Neuronal stem cell (in vitro differentiated cells): ENCODE results near the gene BCOR.

ENCODE experiments used
- DNase-seq: peaks from one replicate; pipeline ENCODE4 v3.0.0-alpha.2; 2013; ENCODE audit warnings: low spot score
- H2AFZ ChIP-seq: one replicate; pipeline ENCODE4 v1.6.1; 2013; ENCODE audit warnings: mild to moderate bottlenecking, low read length, inconsistent platforms
- H2AK5ac ChIP-seq: 2 replicates; pipeline ENCODE4 v1.6.1; 2013; ENCODE audit warnings: low read depth, mild to moderate bottlenecking, inconsistent platforms, low read length, moderate library complexity, mixed read lengths
- H2BK120ac ChIP-seq: 2 replicates; pipeline ENCODE4 v1.6.1; 2013; ENCODE audit warnings: low read depth, mild to moderate bottlenecking, inconsistent platforms, low read length, moderate library complexity, mixed read lengths
- H2BK12ac ChIP-seq: one replicate; pipeline ENCODE4 v1.6.1; 2013; ENCODE audit warnings: low read length, inconsistent platforms
- H2BK15ac ChIP-seq: 2 replicates; pipeline ENCODE4 v1.6.1; 2013; ENCODE audit warnings: mild to moderate bottlenecking, low read length, inconsistent platforms, mixed read lengths
- H2BK5ac ChIP-seq: one replicate; pipeline ENCODE4 v1.6.1; 2013; ENCODE audit warnings: inconsistent platforms, mild to moderate bottlenecking, low read length, moderate library complexity
- H3K14ac ChIP-seq: one replicate; pipeline ENCODE4 v1.6.1; 2013; ENCODE audit warnings: low read length, inconsistent platforms
- H3K18ac ChIP-seq: 2 replicates; pipeline ENCODE4 v1.6.1; 2013; ENCODE audit warnings: low read length, inconsistent platforms
- H3K23ac ChIP-seq: 2 replicates; pipeline ENCODE4 v1.6.1; 2013; ENCODE audit warnings: low read depth, mild to moderate bottlenecking, mixed read lengths, low read length, inconsistent platforms; ENCODE audit not compliant: poor library complexity
- H3K27ac ChIP-seq: replicated peaks from 3 replicates; pipeline ENCODE4 v1.5.1; 2013; ENCODE audit warnings: low read length, inconsistent platforms
- H3K27me3 ChIP-seq, 3 experiments: 2 replicates each; pipeline ENCODE4 v1.6.1; 2013; ENCODE audit warnings: low read length in 3 of 3, mild to moderate bottlenecking in 2 of 3, inconsistent platforms in 1 of 3, low read depth in 1 of 3, mixed read lengths in 1 of 3, moderate library complexity in 1 of 3; ENCODE audit not compliant: control insufficient read depth in 3 of 3, insufficient read depth in 3 of 3
- H3K36me3 ChIP-seq, 2 donors: replicated peaks in 1 of 2; 2 replicates each; pipeline ENCODE4 v1.6.1; 2013; ENCODE audit warnings: low read length in 2 of 2; ENCODE audit not compliant: control insufficient read depth in 2 of 2, insufficient read depth in 2 of 2
- H3K4ac ChIP-seq: 2 replicates; pipeline ENCODE4 v1.6.1; 2013; ENCODE audit warnings: inconsistent platforms, mild to moderate bottlenecking, low read length, moderate library complexity
- H3K4me1 ChIP-seq, 2 donors: 1 replicate in 1 of 2; 2 replicates in 1 of 2; pipeline ENCODE4 v1.6.1; 2013; ENCODE audit warnings: low read length in 2 of 2, low read depth in 1 of 2; ENCODE audit not compliant: control insufficient read depth in 2 of 2, insufficient read depth in 1 of 2
- H3K4me2 ChIP-seq: one replicate; pipeline ENCODE4 v1.6.1; 2013; ENCODE audit warnings: mild to moderate bottlenecking, low read length, inconsistent platforms; ENCODE audit not compliant: insufficient read depth, poor library complexity, severe bottlenecking
- H3K4me3 ChIP-seq, 2 donors: 2 replicates each; pipeline ENCODE4 v1.5.1; 2013; ENCODE audit warnings: low read length in 2 of 2, mild to moderate bottlenecking in 2 of 2, inconsistent platforms in 1 of 2, moderate library complexity in 1 of 2
- H3K79me1 ChIP-seq: one replicate; pipeline ENCODE4 v1.6.1; 2013; ENCODE audit warnings: low read depth, mild to moderate bottlenecking, inconsistent platforms, low read length, moderate library complexity
- H3K9ac ChIP-seq: one replicate; pipeline ENCODE4 v1.6.1; 2013; ENCODE audit warnings: mild to moderate bottlenecking, low read depth, low read length, inconsistent platforms; ENCODE audit not compliant: poor library complexity
- H3K9me3 ChIP-seq, 2 donors: replicated peaks in 1 of 2; 2 replicates each; pipeline versions ENCODE3 to v1.6.1; 2013; ENCODE audit warnings: low read length in 2 of 2, mild to moderate bottlenecking in 2 of 2, inconsistent platforms in 1 of 2, low read depth in 1 of 2, mixed read lengths in 1 of 2, moderate library complexity in 1 of 2; ENCODE audit not compliant: control insufficient read depth in 2 of 2, insufficient read depth in 1 of 2
- H4K8ac ChIP-seq: one replicate; pipeline ENCODE4 v1.6.1; 2013; ENCODE audit warnings: low read depth, mild to moderate bottlenecking, inconsistent platforms, low read length, moderate library complexity
- H4K91ac ChIP-seq: one replicate; pipeline ENCODE4 v1.6.1; 2013; ENCODE audit warnings: low read length, low read depth, mild to moderate bottlenecking, inconsistent platforms; ENCODE audit not compliant: poor library complexity
- WGBS, 2 donors: extraction: QIAGEN DNeasy Blood & Tissue Kit; methylation state at CpG; one replicate each; pipeline ENCODE4 v1.1.7; 2013; ENCODE audit warnings: missing lambda C conversion rate in 2 of 2, mixed read lengths in 1 of 2; ENCODE audit not compliant: insufficient read length in 2 of 2, insufficient replicate concordance in 1 of 2; ENCODE audit errors: extremely low coverage in 2 of 2; 5-methylcytosine and 5-hydroxymethylcytosine counted together

BCOR gene

GRCh38 chrX:40015693-40016092 lies 82.1 kb downstream of the BCOR start:
- no peak overlapping the region for H2BK15ac ChIP-seq
- H3K14ac ChIP-seq = no peak overlapping the region
- no peak overlapping the region for H3K23ac ChIP-seq
- no peak overlapping the region for H3K27ac ChIP-seq
- H4K8ac ChIP-seq = no peak overlapping the region
- no peak overlapping the region for H2AK5ac ChIP-seq
- no peak overlapping the region for H2BK120ac ChIP-seq
- no peak overlapping the region for H2AFZ ChIP-seq
- no peak overlapping the region for H3K9ac ChIP-seq
- no peak overlapping the region for H3K4ac ChIP-seq
- peaks cover 2% of the 10 kb centered on the region for H3K79me1 ChIP-seq
- peaks cover 0 to 5% of the 10 kb centered on the region in 2 donors for H3K9me3 ChIP-seq
- H3K4me2 ChIP-seq = no peak overlapping the region
- no peak overlapping the region for H2BK5ac ChIP-seq
- no peak overlapping the region for H4K91ac ChIP-seq
- peaks cover 0 to 2% (median 0%) of the 10 kb centered on the region in 3 experiments for H3K27me3 ChIP-seq
- no peaks in the 10 kb centered on the region for H3K36me3 ChIP-seq
- DNase-seq = no peak
- no peak overlapping the region for H2BK12ac ChIP-seq
- H3K18ac ChIP-seq = no peak overlapping the region
- WGBS, 2 donors = no CpG with 5 or more reads among the region's 4 CpGs
- H3K4me3 ChIP-seq = no peak overlapping the region
- H3K4me1 ChIP-seq = peaks cover 8 to 10% of the 10 kb centered on the region in 2 donors

- Histone ChIP-seq H3K27me3 (peaks cover 0 to 2% (median 0%) of the 10 kb centered on the region in 3 experiments), H2AK5ac (peak overlapping the region; percentile 56), H4K8ac (no peak overlapping the region), H2AFZ (peak overlapping the region; percentile 85), H3K4me3 (peak overlapping the region; percentile 47 to 71), H2BK120ac (no peak overlapping the region), H3K14ac (no peak overlapping the region), H3K4me1 (peaks cover 11 to 16% of the 10 kb centered on the region in 2 donors), H3K9me3 (peaks cover 0 to 5% of the 10 kb centered on the region in 2 donors), H4K91ac (peak overlapping the region; percentile 92), H2BK12ac (no peak overlapping the region), H3K27ac (no peak overlapping the region), H3K79me1 (peaks cover 2% of the 10 kb centered on the region), H3K9ac (peak overlapping the region; percentile 81), H3K4me2 (peak overlapping the region; percentile 66), H3K4ac (no peak overlapping the region), H2BK15ac (no peak overlapping the region), H3K23ac (no peak overlapping the region), H3K36me3 (no peaks in the 10 kb centered on the region), H2BK5ac (no peak overlapping the region), H3K18ac (peak overlapping the region; percentile 89)
- no CpG with 5 or more reads among the region's 76 CpGs for WGBS, 2 donors
- DNase-seq = no peak
These were observed 84.2 kb downstream of the BCOR start for GRCh38 chrX:40013266-40014195.

GRCh38 chrX:40012868-40013265 lies 84.9 kb downstream of the BCOR start:
- peak overlapping the region; percentile 47 to 71 for H3K4me3 ChIP-seq
- peak overlapping the region; percentile 93 for H2BK5ac ChIP-seq
- H3K4me1 ChIP-seq = peaks cover 11 to 19% of the 10 kb centered on the region in 2 donors
- peaks cover 0 to 5% of the 10 kb centered on the region in 2 donors for H3K9me3 ChIP-seq
- peak overlapping the region; percentile 90 for H3K18ac ChIP-seq
- H4K91ac ChIP-seq = peak overlapping the region; percentile 24
- H2BK120ac ChIP-seq = peak overlapping the region; percentile 61
- no peak overlapping the region for H3K27ac ChIP-seq
- H4K8ac ChIP-seq = no peak overlapping the region
- no peak overlapping the region for H3K14ac ChIP-seq
- H3K27me3 ChIP-seq = peaks cover 0 to 7% (median 0%) of the 10 kb centered on the region in 3 experiments
- H3K4me2 ChIP-seq = peak overlapping the region; percentile 66
- H2BK15ac ChIP-seq = peak overlapping the region; percentile 75
- H3K79me1 ChIP-seq = peaks cover 2% of the 10 kb centered on the region
- no CpG with 5 or more reads among the region's 35 CpGs for WGBS, 2 donors
- no peak overlapping the region for H2AK5ac ChIP-seq
- H3K23ac ChIP-seq = no peak overlapping the region
- no peak overlapping the region for H2AFZ ChIP-seq
- DNase-seq = no peak
- peak overlapping the region; percentile 81 for H3K9ac ChIP-seq
- H3K36me3 ChIP-seq = no peaks in the 10 kb centered on the region
- no peak overlapping the region for H2BK12ac ChIP-seq
- H3K4ac ChIP-seq = peak overlapping the region; percentile 23
